ENCODE results near the gene KCNH1. TPM values are rescaled to one million over a fixed set of nuclear protein-coding genes. Genes with fewer than 3 reads are reported as not detected.
"Not testable (repeated sequence)": the region's sequence is repeated elsewhere in the genome, so short reads cannot be mapped to it uniquely, and the experiment has no call there.

The KCNH1 gene
- total RNA-seq, 2 donors from 2014 or later = 0.21 TPM; not detected in 1

GRCh38 chr1:211009944-211010343 is 124.0 kb downstream of the KCNH1 start:
- Histone ChIP-seq H3K9me3 (no peaks in the 10 kb centered on the region), H3K27ac (no peak overlapping the region), H3K27me3 (replicated peaks; ENCODE audit: insufficient read depth) (no peaks in the 10 kb centered on the region), H3K4me1 (ENCODE audit: control insufficient read depth in 1 of 2, low read depth in 2 of 2) (no peaks in the 10 kb centered on the region), H3K36me3 (no peaks in the 10 kb centered on the region), H3K4me3 (no peak overlapping the region)
- DNase-seq (ENCODE audit: low spot score) (no peak), ATAC-seq (ENCODE audit: insufficient number of reproducible peaks, low FRiP score, low read depth) (no peak)
- no peak for TF ChIP-seq CTCF (IDR thresholded peaks at IDR 0.05)

- no peak for TF ChIP-seq CTCF (IDR thresholded peaks at IDR 0.05)
- DNase-seq (ENCODE audit: low spot score) = no peak
- Histone ChIP-seq H3K4me3 (no peak overlapping the region), H3K27me3 (replicated peaks; ENCODE audit: insufficient read depth) (no peaks in the 10 kb centered on the region), H3K36me3 (no peaks in the 10 kb centered on the region), H3K4me1 (ENCODE audit: control insufficient read depth in 1 of 2, low read depth in 2 of 2) (no peaks in the 10 kb centered on the region), H3K9me3 (no peaks in the 10 kb centered on the region), H3K27ac (no peak overlapping the region)
- no peak for ATAC-seq (ENCODE audit: insufficient number of reproducible peaks, low FRiP score, low read depth)
Observed at GRCh38 chr1:211007830-211008229, 126.1 kb downstream of the KCNH1 start.

- H3K4me3 ChIP-seq; ATAC-seq (ENCODE audit: insufficient number of reproducible peaks, low FRiP score, low read depth); H3K27ac ChIP-seq; H3K9me3 ChIP-seq; H3K36me3 ChIP-seq; DNase-seq (ENCODE audit: low spot score); H3K27me3 ChIP-seq (replicated peaks; ENCODE audit: insufficient read depth); H3K4me1 ChIP-seq (ENCODE audit: control insufficient read depth in 1 of 2, low read depth in 2 of 2): not testable (repeated sequence)
Observed at GRCh38 chr1:210995931-210996330, 138.0 kb downstream of the KCNH1 start.

- Histone ChIP-seq H3K4me3 (no peak overlapping the region), H3K4me1 (ENCODE audit: control insufficient read depth in 1 of 2, low read depth in 2 of 2) (no peaks in the 10 kb centered on the region), H3K27ac (no peak overlapping the region), H3K27me3 (replicated peaks; ENCODE audit: insufficient read depth) (no peaks in the 10 kb centered on the region), H3K36me3 (no peaks in the 10 kb centered on the region), H3K9me3 (no peaks in the 10 kb centered on the region)
- DNase-seq (ENCODE audit: low spot score) (no peak), ATAC-seq (ENCODE audit: insufficient number of reproducible peaks, low FRiP score, low read depth) (no peak)
- TF ChIP-seq CTCF (IDR thresholded peaks at IDR 0.05) = no peak
Observed at GRCh38 chr1:210992837-210993236, 141.1 kb downstream of the KCNH1 start.

- Histone ChIP-seq H3K36me3 (no peaks in the 10 kb centered on the region), H3K27ac (no peak overlapping the region), H3K9me3 (no peaks in the 10 kb centered on the region), H3K27me3 (replicated peaks; ENCODE audit: insufficient read depth) (no peaks in the 10 kb centered on the region), H3K4me1 (ENCODE audit: control insufficient read depth in 1 of 2, low read depth in 2 of 2) (no peaks in the 10 kb centered on the region), H3K4me3 (no peak overlapping the region)
- DNase-seq (ENCODE audit: low spot score) (no peak), ATAC-seq (ENCODE audit: insufficient number of reproducible peaks, low FRiP score, low read depth) (no peak)
- TF ChIP-seq CTCF (IDR thresholded peaks at IDR 0.05) = no peak
Observed at GRCh38 chr1:210989905-210990304, 144.0 kb downstream of the KCNH1 start.

- H3K27me3 ChIP-seq (replicated peaks; ENCODE audit: insufficient read depth) = no peaks in the 10 kb centered on the region
- no peaks in the 10 kb centered on the region for H3K36me3 ChIP-seq
- TF ChIP-seq CTCF (IDR thresholded peaks at IDR 0.05) = no peak
- H3K4me3 ChIP-seq = no peak overlapping the region
- H3K9me3 ChIP-seq = no peaks in the 10 kb centered on the region
- ATAC-seq (ENCODE audit: insufficient number of reproducible peaks, low FRiP score, low read depth) (no peak), DNase-seq (ENCODE audit: low spot score) (no peak)
- H3K4me1 ChIP-seq (ENCODE audit: control insufficient read depth in 1 of 2, low read depth in 2 of 2) = no peaks in the 10 kb centered on the region
- H3K27ac ChIP-seq = no peak overlapping the region
Observed at GRCh38 chr1:210981490-210981889, 152.5 kb downstream of the KCNH1 start.

Data from thoracic aorta (tissue), 2 donors.